GM19395 (cell line): ENCODE data around the gene MSI2.

ENCODE experiments used
- ATAC-seq: cut with Tn5 transposase; IDR thresholded peaks from one replicate; pipeline ENCODE4 v1.9.1; 2021; ENCODE audit warnings: mild to moderate bottlenecking, moderate library complexity; ENCODE audit not compliant: unreplicated experiment

MSI2 gene

DNA sequence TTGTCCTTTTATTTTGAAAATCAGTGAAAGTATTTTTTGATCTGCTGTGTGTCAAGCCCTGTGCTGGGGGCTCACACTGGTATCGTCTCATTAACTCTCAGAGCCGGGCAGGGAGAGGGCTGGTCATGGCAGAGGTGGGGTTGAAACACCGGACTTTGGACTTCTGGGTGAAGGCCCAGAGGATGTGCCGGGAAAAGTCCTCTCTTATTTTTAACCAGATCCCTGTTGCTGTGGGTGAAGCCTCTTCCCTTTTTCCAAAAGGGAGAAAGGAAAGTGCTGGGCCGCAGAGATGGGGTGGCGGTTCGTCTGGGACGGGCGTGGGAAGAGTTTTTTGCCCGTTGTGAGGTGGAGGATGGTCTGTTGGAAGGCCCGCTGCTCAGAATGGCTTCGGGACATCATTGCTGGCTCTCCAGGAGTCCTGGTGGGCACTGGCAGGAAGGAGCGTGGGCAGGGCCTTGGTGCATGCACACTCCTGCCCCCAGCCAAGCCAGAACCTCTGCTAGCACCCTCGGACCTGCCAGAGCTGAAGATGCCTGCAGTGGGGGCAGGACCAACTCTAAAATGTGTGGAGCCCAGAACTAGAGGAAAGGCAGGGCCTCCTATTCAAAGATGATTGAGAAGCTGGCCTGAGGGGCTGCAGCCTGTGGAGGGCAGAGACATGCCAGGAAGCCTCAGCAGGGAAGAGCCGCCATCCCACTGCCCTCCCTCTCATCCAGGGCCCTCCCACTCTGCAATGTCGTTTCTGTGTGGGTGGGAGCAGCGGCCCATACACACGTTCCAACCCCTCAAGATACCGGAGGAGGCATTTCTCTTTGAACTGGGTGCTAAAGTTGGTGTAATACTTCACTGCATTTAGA is 275.6 kb downstream of the MSI2 start:
- ATAC-seq, result no peak

DNA sequence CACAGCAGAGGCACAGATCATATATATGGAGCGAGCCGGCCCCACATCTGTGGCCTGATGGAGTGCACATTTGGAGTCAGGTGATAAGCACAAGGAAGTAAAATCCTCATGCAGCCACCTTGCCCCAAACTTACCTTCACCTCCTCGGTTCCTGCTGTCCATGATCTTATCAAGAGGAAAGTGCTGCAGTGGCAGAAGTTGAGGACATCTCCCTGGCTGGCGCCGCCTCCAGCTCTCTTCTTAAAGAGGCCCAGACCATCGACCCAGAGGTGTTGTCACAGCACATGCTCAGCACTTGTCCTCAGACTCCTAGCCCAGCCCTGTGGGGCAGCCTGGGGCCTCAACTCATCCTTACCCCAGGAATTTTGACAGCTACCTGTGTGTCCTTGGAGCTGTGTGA is 276.2 kb downstream of the MSI2 start:
- ATAC-seq, result no peak

DNA sequence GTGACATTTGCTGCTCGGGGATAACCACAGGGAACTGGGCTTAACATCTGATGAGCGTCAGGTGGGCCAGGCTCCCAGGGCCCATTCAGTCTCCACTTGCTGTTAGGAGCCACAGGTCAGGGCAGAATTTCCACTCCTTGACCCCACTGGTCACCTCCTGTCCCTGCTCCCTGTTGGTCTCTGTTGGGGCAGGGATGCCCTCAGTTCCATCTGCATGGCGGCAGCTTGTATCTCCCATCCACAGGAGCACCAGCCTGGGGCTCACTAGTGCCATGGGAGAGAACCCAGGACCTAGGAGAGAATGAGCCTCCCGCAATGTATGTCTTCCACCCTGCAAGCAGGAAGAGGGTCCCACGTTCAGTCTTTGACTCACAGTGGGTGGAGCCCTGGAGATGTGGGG is 276.6 kb downstream of the MSI2 start:
- no peak for ATAC-seq

DNA sequence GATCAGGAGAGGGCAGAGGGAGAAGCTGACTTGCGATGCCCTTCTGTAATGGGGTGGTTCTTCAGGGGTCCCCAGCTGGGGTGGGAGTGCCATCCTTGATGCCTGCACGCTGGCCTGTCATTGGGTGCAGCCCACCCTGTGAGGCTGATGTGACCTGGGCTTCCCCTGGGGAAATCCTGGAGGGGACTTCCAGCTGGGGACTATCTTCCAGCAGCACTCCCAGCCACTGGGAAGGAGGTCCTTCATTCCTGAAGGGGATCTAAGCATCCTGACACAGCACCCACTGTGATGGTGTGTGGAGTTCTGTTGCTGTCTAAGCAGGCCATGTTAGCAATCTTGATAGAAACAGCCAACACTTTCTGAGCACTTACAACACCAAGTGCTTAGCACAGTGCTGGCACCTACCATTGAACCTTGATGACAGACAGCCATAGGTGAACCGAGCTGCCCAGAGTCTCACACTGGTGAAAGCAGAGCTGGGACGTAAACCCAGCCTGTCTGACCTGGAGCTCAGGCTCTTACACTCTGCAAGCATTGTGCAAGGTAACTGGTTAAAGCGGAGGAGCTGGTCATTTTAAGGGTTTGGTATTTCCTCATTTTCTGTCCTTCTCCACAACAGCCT is 277.5 kb downstream of the MSI2 start:
- no peak for ATAC-seq

DNA sequence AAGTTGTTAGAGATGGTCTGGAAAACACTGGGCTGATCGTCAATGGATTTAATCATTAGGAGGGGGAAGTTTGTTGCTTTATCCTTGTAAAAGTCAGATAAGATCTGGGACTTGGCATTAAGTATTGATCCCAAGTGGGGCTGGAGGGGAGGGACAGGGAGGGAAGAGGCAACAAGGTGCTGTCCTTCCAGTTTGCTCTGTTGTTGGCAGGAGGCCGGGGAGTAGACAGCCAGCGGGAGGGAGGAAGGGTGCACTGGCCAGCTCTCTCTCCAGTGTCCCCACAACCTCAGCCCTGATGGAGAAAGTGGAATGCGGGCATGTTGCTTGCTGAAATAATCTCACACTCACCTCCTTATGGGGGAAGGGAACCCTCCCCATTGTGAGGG is 278.5 kb downstream of the MSI2 start:
- ATAC-seq, result no peak

DNA sequence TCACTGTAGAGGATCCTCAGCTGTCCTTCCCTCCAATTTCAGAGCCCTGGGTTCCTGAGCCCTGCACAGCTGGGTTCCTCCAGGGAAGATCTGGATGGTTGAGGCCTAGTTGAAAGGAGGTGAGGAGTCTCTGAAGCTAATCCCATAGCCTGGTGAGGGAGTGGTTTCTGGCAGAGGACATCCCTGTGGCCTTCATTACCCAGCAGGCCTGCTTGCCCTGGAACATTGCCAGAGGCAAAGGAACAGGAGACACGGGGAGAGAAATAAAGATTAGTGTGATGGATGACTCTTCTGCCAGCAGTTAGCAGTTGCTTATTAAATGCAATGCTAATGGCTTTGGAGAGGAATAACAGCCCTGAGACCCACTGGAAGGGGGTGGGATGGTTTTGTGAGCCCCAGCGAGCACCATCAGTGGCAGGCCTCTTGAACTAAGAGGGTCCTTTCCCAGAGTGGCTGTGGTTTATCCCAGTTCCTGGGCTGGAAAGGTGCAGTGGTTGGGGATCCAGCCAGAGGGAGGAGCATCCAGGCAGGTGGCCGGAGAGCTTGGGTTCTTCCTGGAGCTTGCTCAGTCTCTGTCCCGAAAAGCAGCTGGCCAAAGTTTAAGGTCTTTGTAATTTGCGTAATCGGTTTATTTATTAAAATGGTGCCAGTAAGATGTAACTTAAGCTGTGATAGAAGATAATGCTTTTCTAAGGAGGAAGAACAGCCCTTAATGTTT is 279.1 kb downstream of the MSI2 start:
- no peak for ATAC-seq

DNA sequence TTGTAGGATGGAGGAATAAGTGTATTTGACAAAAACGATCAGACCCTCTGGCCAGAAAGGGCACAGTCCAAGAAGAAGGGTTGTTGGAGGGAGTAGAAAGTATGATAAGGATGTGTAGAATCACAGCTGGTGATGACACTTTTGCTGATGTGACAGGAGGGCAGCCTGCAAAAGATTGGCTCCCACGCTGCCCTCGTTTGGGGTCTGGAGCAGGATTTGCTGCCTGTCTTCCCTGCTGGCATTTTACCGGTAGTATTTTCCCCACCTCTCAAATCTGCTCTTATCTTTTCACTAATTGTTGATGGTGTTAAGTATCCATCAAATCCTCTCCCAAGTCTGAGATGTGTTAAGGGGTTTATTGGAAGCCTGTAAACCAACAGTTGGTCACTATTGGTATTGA is 280.0 kb downstream of the MSI2 start:
- ATAC-seq, result no peak

DNA sequence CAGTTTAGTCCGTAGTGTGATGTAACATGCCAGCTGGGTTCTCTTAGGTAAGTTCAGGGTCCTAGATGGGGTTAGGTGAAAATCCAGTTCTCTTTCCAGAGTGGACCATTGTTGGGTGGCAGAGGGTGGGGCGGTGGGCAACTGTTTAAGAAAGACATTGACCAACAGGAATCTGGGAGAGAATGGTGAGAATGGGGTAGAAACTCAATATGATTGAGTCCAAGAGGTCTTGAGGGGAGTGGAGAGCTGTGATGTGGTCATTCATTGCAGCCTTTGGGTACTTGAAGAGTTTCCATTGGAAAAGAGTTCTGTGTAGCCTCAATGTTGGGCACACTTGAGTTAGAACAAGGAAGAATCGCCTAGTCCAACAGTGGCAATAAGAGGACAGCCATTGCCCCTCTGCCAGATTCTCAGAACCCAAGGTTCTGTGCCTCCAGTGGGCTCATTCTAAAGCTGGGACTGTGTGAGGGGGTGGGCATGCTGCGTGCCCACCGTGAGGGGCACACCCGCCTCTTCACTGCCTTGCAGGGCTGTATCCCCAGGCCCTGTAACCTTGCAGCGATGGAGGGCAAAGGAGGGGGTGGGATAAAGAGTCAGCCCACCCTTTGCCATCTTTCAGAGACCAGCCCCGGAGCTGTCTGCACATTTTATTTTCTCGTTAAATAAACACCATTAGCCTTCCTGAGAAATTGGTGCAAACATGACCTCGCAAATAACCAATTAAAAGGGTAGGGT is 280.6 kb downstream of the MSI2 start:
- ATAC-seq, result no peak

DNA sequence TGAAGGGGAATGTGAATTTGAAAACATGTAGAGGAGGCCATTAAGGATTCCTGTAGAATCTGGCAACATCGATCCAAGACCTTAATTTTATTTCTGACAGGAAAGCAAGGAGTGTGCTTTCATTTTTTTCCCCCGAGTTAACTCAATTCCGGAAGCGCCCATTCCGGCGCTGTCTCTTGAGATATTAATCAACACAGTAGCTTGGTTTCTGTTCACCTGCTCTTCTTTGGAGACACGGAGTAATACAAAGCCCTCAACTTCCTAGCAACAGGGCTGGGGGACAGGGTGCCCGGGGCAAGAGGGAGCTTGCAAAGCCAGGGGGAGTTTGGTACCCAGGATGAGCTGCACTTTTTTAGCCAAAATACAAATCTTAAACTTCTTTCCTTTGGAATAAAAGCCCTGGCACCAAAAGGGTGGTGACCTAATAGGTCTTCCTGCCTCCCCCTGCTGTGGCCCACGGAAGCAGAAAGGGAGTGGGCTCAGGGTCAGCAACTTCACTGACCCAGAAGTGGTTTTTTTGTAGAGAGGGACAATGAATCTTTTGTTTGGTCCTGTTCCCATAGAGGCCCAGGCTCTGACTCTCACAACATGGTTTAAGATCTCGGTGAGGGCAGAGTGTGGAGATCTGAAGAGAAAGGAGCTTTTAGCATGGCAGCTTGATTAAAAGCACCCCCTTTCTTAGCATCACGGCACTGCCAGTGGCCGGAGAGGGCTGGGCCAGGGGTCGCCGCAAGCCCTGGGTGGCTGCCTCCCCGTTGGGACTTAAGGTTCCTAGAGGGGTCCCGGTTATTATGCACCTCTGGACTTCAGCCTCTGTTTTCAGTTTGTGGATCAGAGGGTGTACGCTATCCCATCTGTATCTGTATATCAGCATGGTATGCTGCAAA is 281.4 kb downstream of the MSI2 start:
- peak; percentile 60 for ATAC-seq

DNA sequence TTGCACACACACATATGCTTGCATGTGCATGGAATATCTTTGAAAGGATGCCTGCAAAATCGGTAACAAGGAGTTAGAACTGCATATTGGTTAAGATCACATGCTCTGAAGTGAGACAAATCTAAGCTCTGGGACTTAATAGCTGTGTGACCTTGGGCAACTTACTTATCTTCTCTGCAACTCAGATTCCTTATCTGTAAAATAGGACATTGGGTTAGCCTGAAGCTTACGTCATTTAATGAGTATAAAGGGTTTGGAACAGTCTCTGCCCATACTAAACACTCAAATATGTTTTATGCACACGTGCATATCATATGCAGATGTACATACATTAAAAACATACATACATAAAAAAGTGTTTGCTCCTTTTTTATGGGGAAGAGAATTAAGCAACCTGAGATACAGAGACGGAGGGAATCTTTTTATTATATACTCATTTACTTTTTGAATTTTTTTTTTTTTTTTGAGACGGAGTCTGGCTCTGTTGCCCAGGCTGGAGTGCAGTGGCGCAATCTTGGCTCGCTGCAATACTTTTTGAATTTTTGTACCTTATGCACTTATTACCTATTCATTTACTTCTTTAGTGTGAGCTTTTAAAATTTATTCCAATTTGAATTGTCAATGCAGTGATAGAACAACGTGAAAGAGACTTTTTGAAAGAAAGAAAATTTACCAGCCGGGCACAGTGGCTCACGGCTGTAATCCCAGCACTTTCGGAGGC is 282.6 kb downstream of the MSI2 start:
- ATAC-seq, result no peak

DNA sequence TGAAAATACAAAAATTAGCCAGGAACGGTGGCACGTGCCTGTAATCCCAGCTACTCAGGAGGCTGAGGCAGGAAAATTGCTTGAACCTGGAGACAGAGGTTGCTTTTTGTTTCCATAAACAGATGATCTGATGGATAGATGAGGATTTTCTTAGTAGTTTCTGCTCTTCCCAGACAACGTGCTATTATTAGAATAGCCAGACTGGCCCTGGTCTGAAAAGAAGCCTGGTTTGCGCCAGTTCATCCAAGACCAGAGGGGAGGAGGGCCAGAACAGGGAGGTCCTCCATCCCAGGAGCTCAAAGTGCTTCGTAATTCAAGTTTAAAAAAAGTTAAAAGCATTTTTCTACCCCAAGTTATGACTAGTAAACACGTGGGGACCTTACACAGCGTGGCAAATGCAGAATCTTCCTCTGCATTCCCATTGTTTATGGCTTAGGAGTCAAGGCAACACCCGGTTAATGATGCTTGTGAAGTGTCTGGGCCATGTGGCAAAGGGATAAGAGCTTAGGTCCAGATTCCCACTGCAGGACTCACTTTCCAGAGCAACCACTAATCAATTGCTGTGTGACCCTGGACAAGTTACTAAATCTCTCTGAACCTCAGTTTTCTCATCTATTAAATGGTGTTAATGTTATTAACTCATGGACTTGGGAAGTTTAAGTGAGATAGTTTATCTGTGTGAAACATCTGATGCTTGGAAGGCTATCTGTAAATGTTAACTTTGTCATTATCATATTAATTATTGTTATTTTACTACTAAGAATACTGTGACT is 283.4 kb downstream of the MSI2 start:
- no peak for ATAC-seq

DNA sequence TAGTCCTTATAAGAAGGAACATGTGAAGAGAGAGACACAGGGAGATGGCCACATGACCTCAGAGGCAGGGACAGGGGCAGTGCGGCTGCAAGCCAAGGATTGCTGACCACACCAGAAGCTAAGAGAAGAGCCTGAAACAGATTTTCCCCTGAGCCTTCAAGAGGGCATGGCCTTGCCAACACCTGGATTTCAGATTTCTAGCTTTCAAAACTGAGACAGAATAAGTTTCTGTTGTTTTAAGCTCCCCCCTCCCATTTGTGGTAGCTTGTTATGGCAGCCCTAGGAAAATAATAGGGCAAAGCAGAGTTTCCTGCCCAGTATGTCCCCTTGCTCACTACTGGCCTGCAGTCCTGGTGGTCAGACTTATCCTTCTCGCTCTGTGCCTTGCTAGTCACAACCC is 284.3 kb downstream of the MSI2 start:
- ATAC-seq, result no peak

DNA sequence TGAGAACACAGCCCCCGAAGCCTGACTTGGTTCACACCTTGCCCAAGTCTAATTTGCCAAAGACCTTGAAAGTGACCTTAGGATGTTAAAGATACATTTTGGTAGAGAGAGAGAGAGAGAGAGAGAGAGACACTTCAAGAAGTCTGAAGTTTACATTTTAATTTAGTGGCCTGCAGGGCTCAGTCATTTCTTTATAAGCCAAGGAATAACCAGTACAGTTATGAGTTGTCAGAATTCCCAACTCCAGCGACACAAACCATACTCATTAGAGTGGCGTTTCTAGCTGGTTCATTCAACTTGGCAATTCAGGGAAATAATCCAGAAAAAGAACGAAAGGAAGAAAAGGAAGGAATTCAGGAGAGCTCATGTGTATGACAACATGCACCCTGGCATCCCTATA is 284.7 kb downstream of the MSI2 start:
- ATAC-seq, result no peak

DNA sequence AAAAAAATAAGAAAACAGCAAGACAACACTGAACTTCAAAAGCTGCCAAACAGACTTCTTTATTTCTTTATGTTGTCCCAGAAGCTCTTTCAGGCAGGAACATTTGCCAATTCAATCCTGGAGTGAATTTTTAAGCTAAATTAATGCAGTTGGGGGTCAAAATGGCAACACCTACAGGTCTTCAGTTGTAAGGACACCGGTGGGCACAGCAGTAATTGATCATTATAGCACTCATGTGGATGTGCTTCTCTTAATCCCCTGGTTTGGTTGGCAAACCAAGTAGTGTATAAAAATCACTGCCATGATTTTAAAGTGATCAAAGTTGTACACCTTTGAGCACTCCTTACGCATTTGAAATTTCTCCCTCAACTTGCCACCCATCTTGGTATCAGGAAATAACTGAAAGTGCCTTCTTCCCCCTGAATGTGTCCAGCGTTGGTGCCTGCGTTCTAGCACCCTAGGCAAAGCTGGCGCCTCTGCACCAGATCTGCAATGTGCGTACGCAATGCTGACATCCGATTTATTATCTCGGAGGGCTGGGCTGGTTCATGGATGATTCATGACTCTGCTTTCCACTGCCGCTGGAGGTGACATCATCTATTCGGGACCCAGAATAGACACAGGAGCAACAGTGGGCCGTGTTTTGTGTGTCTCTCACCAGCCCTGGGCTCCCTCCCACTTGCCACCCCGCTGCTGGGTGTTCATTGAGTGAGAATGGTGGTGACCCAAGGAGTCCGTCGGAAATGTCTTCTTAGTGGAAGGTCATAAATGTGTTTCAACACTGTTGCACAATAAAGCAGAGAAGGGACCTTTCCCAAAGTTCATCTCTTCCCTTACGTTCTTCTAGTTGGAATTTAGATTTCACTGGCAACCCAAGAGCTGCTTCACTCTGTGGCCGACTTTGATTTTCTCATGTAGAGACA is 285.4 kb downstream of the MSI2 start:
- no peak for ATAC-seq

DNA sequence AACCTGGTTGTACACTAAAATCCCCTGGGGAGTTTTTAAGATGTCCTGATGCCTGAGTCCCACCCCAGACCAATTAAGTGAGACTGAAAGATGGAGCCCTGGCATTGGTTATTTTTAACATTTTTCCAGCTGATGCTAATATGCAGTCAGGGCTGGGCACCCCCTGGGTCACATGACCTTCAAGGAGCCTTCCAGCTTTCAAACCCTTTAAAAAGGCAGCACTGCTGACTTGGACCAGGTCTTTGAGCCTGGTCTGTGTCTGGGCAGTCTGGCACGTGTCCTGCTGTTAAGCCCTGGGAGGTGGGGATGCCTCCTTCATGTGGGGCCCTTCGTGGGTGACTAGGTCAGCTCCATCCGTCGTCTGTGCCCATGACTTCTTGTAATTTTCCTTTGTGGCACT is 286.2 kb downstream of the MSI2 start:
- ATAC-seq, result no peak

DNA sequence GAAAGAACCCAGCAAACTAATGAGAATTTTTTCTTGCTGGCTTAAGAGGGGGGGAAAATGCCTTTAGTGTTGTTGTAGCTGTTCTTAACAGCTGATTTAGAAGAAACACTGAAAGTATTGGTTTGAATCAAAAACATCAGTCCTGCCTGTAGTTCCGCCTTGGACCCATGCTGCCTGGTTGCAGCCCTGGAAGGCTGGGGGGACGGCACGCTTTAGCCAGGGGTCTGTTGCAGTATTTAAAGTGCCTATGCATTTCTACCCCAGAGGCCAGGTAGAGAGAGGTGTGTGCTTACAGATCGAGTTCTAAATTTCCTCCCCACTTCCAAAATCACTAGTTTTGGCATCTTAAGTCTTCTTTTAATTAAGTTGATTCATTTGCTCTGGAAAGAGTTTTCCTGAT is 286.9 kb downstream of the MSI2 start:
- ATAC-seq, result no peak

DNA sequence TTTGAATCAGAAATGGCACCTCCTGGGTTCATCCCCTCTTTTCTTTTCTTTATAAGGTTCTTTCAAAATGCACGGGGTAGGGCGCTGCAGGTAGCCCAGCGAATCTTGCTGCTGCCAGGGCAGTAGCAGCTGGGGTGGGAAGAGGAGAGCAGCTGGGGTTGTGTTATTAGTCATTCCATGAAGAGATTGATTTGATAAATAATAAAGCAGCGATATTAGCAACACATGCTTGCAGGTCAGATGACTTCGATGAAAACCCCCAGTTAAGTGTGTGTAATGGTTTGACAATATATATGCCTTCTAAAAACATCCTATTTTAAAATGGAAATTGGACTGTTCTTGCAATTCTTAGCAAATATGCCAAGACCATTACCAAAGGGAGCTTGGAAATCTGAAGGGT is 288.1 kb downstream of the MSI2 start:
- no peak for ATAC-seq
